Measurements from ENCODE around the gene MCAM. TPM values are rescaled to one million over a fixed set of nuclear protein-coding genes. Genes with fewer than 3 reads are reported as not detected.

MCAM gene
- total RNA-seq, 1 experiment from 2014 or later, result 124 TPM

DNA sequence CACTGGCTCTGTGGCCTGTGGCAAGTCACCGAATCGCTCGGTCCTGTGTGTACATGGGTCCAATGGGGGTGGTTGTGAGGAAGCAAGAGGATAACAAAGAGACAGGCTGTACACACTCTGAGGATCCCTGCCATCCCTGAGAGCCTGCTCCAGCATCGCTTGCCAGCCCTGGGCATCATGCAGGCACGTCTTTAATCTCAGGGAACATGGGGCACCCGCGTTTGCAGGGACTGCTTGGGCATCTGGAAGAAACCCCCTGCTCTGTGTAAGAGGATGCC lies 25.0 kb upstream of the MCAM start:
- Histone ChIP-seq H3K36me3 (ENCODE audit: low read depth, low read length) (no peaks in the 10 kb centered on the region), H3F3A (ENCODE audit: low read length, unreplicated experiment) (no peaks in the 10 kb centered on the region), H4K20me1 (ENCODE audit: low read length) (0 out of 2 replicates have a peak, but pooled peaks cover 5% of the 10 kb centered on the region), H2AFZ (ENCODE audit: low read length) (no peak overlapping the region), H3K9me3 (ENCODE audit: low read length) (no peaks in the 10 kb centered on the region), H3K4me3 (ENCODE audit: low read length) (no peak overlapping the region), H3K9me2 (replicated peaks; ENCODE audit: low read length) (no peaks in the 10 kb centered on the region), H3K9ac (ENCODE audit: low read length) (no peak overlapping the region), H3K4me1 (ENCODE audit: insufficient read depth, low read length) (peaks cover 16% of the 10 kb centered on the region), H3K27ac (ENCODE audit: low read length) (no peak overlapping the region), H3K79me2 (ENCODE audit: low read length) (peaks cover 5% of the 10 kb centered on the region), H3K27me3 (ENCODE audit: low read length) (no peaks in the 10 kb centered on the region), H3K4me2 (ENCODE audit: low read length) (no peak overlapping the region)
- ChIA-PET CTCF (no interaction called here), POLR2A (ENCODE audit: unreplicated experiment) (no interaction called here)
- DNase-seq (no peak), ATAC-seq (no peak)
- BruUV-seq (replicated peaks), result no TSS peak
- TF ChIP-seq, protein P1, sequence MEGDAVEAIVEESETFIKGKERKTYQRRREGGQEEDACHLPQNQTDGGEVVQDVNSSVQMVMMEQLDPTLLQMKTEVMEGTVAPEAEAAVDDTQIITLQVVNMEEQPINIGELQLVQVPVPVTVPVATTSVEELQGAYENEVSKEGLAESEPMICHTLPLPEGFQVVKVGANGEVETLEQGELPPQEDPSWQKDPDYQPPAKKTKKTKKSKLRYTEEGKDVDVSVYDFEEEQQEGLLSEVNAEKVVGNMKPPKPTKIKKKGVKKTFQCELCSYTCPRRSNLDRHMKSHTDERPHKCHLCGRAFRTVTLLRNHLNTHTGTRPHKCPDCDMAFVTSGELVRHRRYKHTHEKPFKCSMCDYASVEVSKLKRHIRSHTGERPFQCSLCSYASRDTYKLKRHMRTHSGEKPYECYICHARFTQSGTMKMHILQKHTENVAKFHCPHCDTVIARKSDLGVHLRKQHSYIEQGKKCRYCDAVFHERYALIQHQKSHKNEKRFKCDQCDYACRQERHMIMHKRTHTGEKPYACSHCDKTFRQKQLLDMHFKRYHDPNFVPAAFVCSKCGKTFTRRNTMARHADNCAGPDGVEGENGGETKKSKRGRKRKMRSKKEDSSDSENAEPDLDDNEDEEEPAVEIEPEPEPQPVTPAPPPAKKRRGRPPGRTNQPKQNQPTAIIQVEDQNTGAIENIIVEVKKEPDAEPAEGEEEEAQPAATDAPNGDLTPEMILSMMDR (conservative IDR thresholded peaks at IDR 0.05; ENCODE audit: low read depth, low read length), result no peak
- TF ChIP-seq EZH2 (IDR thresholded peaks at IDR 0.05; ENCODE audit: low read length, unreplicated experiment) (no peak), EZH2phosphoT487 (IDR thresholded peaks at IDR 0.05; ENCODE audit: borderline replicate concordance, low read length) (no peak)
- intact Hi-C loops (cut with micrococcal nuclease), result no loop called here

DNA sequence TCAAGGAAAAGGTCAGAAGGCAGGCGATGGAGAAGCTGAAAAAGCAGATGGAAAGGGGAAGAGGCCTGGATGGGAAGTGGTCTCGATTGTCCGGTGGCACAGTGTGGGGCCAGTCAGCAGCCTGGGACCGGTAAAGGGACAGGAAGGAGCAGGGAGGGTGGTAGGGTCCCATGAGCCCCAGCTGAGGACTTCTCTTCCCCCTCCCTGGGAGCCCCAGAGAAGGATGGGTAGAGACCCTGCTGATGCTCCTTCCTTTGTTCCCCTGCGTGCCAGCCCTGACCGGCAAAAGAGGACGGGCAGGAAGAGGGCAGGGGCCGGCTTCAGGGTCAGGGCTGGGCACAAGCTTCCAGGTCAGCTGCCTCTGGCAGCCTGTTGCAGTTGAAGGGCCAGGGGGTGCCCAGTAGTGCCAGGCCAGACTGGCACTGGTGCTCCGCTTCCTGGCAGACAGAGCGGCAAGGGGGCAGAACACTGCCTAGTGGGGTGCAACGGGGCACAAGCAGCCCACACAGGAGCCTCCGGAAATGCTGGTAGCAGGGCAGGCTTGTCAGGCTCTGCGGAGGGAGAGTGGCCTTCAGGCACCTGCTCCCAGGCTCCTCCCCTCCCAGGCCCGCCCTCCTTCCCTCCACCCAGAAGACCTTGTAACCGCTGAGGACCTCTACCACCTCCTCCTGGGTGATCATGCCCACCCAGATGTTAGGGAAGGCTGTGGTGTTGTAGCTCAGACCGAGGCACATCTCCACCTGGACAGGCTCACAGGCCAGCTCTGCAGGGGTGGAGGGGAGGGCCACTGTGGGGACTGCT lies 24.5 kb upstream of the MCAM start:
- no peak for ATAC-seq
- no TSS peak for BruUV-seq (replicated peaks)
- H3K4me2 ChIP-seq (ENCODE audit: low read length), result no peak overlapping the region
- no peaks in the 10 kb centered on the region for H3K36me3 ChIP-seq (ENCODE audit: low read depth, low read length)
- no peaks in the 10 kb centered on the region for H3K9me3 ChIP-seq (ENCODE audit: low read length)
- H3K27ac ChIP-seq (ENCODE audit: low read length), result no peak overlapping the region
- POLR2A ChIA-PET (ENCODE audit: unreplicated experiment), result interaction anchor here (0.6 kb wide), 2 partner anchors 29 to 240 kb away, joined by 3 to 4 read pairs; partner anchors contain the start of gene DPAGT1
- H4K20me1 ChIP-seq (ENCODE audit: low read length), result 0 out of 2 replicates have a peak, but pooled peaks cover 5% of the 10 kb centered on the region
- H3K4me1 ChIP-seq (ENCODE audit: insufficient read depth, low read length), result peaks cover 21% of the 10 kb centered on the region
- CTCF ChIA-PET, result no interaction called here
- no peaks in the 10 kb centered on the region for H3F3A ChIP-seq (ENCODE audit: low read length, unreplicated experiment)
- no peak overlapping the region for H3K4me3 ChIP-seq (ENCODE audit: low read length)
- no peaks in the 10 kb centered on the region for H3K27me3 ChIP-seq (ENCODE audit: low read length)
- no peak overlapping the region for H3K9ac ChIP-seq (ENCODE audit: low read length)
- intact Hi-C loops (cut with micrococcal nuclease), result no loop called here
- H2AFZ ChIP-seq (ENCODE audit: low read length), result no peak overlapping the region
- no peak for DNase-seq
- no peaks in the 10 kb centered on the region for H3K9me2 ChIP-seq (replicated peaks; ENCODE audit: low read length)
- TF ChIP-seq EZH2 (IDR thresholded peaks at IDR 0.05; ENCODE audit: low read length, unreplicated experiment) (no peak), EZH2phosphoT487 (IDR thresholded peaks at IDR 0.05; ENCODE audit: borderline replicate concordance, low read length) (no peak)
- TF ChIP-seq, protein P1 (conservative IDR thresholded peaks at IDR 0.05; ENCODE audit: low read depth, low read length), result no peak
- H3K79me2 ChIP-seq (ENCODE audit: low read length), result peaks cover 11% of the 10 kb centered on the region
